ENCODE results near the gene BTNL9.
"Not testable (repeated sequence)": the region's sequence is repeated elsewhere in the genome, so short reads cannot be mapped to it uniquely, and the experiment has no call there.

Gene BTNL9

DNA sequence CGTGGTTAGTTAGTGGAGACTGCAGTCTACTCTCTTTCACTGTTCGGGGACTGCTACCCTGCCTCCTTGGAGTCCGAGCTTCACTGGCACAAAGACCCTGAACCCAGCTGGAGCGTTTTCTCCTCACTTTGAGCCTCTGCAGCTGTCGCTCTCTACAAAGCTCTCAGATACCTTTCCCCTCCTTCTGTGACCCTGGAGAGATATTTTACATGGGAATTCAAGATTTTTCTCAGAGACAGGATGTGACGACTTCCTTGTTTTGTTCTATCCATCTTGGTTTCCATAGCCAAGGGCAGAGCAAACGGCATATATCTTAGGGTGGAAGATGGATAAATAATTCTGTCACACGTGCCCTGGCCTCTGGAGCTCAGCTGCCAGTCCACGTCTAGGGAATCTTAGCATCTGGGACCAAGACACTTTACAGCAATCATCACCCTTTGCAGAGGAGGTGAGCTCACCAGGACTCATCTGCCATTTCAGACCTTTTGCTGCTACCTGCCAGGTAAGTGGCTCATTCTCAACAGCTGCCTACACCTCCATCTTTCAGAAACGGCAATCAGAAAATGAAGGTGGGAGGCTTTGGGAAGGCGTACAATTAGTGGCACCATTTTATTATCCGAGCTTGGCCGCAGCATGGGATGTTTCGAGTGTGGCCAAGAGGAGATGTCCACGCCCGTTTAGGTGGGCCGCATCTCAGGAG, at the start of gene BTNL9:
TSS of gene BTNL9 (plus strand) at position 336 of the 700 bp plus-strand sequence. CDS start 5,224 bp downstream, outside the sequence.
- no peak for DNase-seq (ENCODE audit: low read depth in 2 of 2)
- H3K4me3 ChIP-seq (replicated peaks in 1 of 2; ENCODE audit: low read depth in 2 of 2, low read length in 2 of 2): no peak within 1 kb of the TSS
- no peak for TF ChIP-seq CTCF (IDR thresholded peaks at IDR 0.05; ENCODE audit: low read depth, low read length)

DNA sequence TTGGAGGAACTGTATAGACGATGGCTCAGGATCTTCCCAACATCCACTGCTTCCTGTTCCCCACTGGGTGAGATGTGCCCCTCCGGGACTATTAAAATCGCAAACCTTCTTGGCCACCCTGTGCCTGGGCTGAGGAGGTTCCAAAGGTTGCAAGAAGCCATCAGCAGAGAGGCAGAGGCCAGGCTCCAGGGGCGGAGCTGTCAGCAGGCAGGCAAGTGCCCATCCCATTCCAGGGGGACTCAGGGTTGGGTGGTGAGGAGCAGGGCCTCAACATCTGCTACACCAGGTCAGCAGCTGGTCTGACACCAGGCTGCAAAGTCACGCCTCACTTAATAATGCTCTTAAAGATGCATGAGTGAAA, 49.2 kb upstream of the BTNL9 start:
- no peak for DNase-seq (ENCODE audit: low read depth in 2 of 2)
- no peak for TF ChIP-seq CTCF (IDR thresholded peaks at IDR 0.05; ENCODE audit: low read depth, low read length)
- H3K4me3 ChIP-seq (replicated peaks in 1 of 2; ENCODE audit: low read depth in 2 of 2, low read length in 2 of 2): no peak overlapping the region

DNA sequence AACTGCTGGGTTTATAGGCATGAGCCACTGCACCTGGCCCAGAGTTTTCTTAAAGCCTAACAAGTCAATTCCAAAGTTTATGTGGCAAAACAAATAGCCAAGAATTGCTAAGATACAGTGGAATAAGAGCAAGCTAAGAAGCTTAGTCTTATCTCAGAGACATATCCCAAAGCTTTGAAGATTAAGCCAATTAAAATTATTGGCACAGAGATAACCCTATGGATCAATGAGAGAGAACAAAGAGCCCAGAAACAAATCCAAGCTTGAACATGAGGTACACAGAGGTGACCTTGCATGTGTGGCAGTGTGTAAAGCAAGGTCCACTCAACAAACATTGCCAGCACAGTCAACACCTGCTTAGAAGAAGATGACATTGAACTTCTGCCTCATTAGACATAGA, 38.1 kb upstream of the BTNL9 start:
- no peak overlapping the region for H3K4me3 ChIP-seq (replicated peaks in 1 of 2; ENCODE audit: low read depth in 2 of 2, low read length in 2 of 2)
- TF ChIP-seq CTCF (IDR thresholded peaks at IDR 0.05; ENCODE audit: low read depth, low read length): no peak
- no peak for DNase-seq (ENCODE audit: low read depth in 2 of 2)

DNA sequence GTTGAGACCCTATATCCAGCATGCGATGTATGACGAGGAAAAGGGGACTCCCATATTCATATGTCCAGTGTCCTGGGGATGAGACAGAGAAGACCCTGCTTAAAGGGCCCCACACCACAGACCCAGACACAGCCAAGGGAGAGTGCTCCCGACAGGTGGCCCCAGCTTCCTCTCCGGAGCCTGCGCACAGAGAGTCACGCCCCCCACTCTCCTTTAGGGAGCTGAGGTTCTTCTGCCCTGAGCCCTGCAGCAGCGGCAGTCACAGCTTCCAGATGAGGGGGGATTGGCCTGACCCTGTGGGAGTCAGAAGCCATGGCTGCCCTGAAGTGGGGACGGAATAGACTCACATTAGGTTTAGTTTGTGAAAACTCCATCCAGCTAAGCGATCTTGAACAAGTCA, 34.3 kb upstream of the BTNL9 start:
- DNase-seq (ENCODE audit: low read depth in 2 of 2): no peak
- TF ChIP-seq CTCF (IDR thresholded peaks at IDR 0.05; ENCODE audit: low read depth, low read length): no peak
- no peak overlapping the region for H3K4me3 ChIP-seq (replicated peaks in 1 of 2; ENCODE audit: low read depth in 2 of 2, low read length in 2 of 2)

DNA sequence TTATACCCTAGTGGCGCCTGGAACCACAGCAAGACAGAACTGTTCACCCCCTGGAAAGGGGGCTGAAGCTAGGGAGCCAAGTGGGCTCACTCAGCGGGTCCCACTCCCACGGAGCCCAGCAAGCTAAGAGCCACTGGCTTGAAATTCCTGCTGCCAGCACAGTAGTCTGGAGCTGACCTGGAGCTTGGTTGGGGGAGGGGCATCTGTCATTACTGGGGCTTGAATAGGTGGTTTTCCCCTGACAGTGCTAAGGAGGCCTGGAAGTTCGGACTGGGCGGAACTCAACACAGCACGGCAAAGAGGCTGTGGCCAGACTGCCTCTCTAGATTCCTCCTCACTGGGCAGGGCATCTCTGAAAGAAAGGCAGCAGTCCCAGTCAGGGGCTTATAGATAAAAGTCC, 31.9 kb upstream of the BTNL9 start:
- no peak for DNase-seq (ENCODE audit: low read depth in 2 of 2)
- H3K4me3 ChIP-seq (replicated peaks in 1 of 2; ENCODE audit: low read depth in 2 of 2, low read length in 2 of 2): no peak overlapping the region
- TF ChIP-seq CTCF (IDR thresholded peaks at IDR 0.05; ENCODE audit: low read depth, low read length): no peak

GRCh38 chr5:181010018-181010417, 30.0 kb upstream of the BTNL9 start:
- DNase-seq (ENCODE audit: low read depth in 2 of 2); H3K4me3 ChIP-seq (replicated peaks in 1 of 2; ENCODE audit: low read depth in 2 of 2, low read length in 2 of 2): not testable (repeated sequence)

GRCh38 chr5:181014654-181015053, 25.4 kb upstream of the BTNL9 start:
- DNase-seq (ENCODE audit: low read depth in 2 of 2); H3K4me3 ChIP-seq (replicated peaks in 1 of 2; ENCODE audit: low read depth in 2 of 2, low read length in 2 of 2): not testable (repeated sequence)

DNA sequence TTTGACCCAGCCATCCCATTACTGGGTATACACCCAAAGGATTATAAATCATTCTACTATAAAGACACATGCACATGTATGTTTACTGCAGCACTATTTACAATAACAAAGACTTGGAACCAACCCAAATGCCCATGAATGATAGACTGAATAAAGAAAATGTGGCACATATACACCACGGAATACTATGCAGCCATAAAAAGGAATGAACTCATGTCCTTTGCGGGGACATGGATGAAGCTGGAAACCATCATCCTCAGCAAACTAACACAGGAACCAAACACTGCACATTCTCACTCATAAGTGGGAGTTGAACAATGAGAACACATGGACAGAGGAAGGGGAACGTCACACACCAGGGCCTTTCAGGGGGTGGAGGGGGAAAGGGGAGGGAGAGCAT, 22.6 kb upstream of the BTNL9 start:
- not testable (repeated sequence) for DNase-seq (ENCODE audit: low read depth in 2 of 2)

More for the DNA sequence above, 22.6 kb upstream of the BTNL9 start:
- H3K4me3 ChIP-seq (replicated peaks in 1 of 2; ENCODE audit: low read depth in 2 of 2, low read length in 2 of 2): not testable (repeated sequence)

All from cardiac fibroblast (primary cell).